ENCODE results near the gene LMCD1. TPM values are rescaled to one million over a fixed set of nuclear protein-coding genes. Genes with fewer than 3 reads are reported as not detected.

LMCD1 gene
- total and polyA plus RNA-seq, 2 of the 4 experiments (the other 2 are of a cell fraction) = 50.0 to 53.8 TPM

DNA sequence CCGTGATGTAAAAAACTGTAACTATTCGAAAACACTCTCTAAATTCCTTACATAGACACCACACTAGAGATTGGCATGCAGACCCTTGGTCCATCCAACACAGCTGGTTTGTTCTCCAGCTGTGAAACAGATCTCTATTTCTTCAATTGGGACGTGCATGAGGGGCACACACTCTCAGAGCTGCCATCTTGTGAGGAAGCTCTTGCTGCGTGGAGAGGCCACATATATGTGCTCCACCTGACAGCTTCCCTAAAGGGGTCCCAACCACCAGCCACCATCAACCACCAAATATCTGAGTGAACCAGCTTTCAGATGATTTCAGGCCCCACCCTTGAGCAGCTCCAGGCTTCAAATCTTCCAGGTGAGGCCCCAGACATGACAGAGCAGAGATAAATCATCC, 117.3 kb downstream of the LMCD1 start:
- in situ Hi-C loops (cut with MboI; ENCODE audit: low sequenced_read_pairs) (no loop called here), dilution Hi-C loops (cut with HindIII; ENCODE audit: low sequenced_read_pairs, unreplicated experiment) (no loop called here), intact Hi-C loops (cut with micrococcal nuclease) (no loop called here)
- peak overlapping the region; percentile 39; the same call in 1 of the 2 replicates for H2AK5ac ChIP-seq (ENCODE audit: low read depth, low read length)
- peak overlapping the region; percentile 63 for H3K18ac ChIP-seq (ENCODE audit: low read depth, low read length)
- no peak overlapping the region for H2AK9ac ChIP-seq (replicated peaks; ENCODE audit: low read depth, low read length, poor library complexity)
- no peak overlapping the region for H3K4me2 ChIP-seq (ENCODE audit: low read depth, low read length)
- CTCF ChIA-PET = interaction anchor here (0.5 to 0.7 kb wide), 2 partner anchors 145 to 177 kb away, joined by 3 read pairs; no protein-coding TSS in a partner anchor
- H3K14ac ChIP-seq (replicated peaks; ENCODE audit: low read depth, low read length) = peak overlapping the region; percentile 22; the same call in 1 of the 2 replicates
- H2AFZ ChIP-seq (replicated peaks; ENCODE audit: low read length, poor library complexity) = no peak overlapping the region
- WGBS, 2 experiments (ENCODE audit: extremely low coverage in 2 of 2, insufficient read length in 1 of 2) = 100% methylated on average over 1 of the region's 4 CpGs; no CpG with 5 or more reads in 1 of the 2 experiments
- peak overlapping the region in 1 of 2 experiments; percentile 20; a peak in 3 of 4 replicates for H4K8ac ChIP-seq (ENCODE audit: low read depth in 2 of 2, low read length in 2 of 2)
- no peaks in the 10 kb centered on the region for H4K20me1 ChIP-seq (ENCODE audit: insufficient read depth, low read length)
- no peak overlapping the region for H3K9ac ChIP-seq (ENCODE audit: low read depth, low read length)
- H2BK15ac ChIP-seq (ENCODE audit: low read depth, low read length) = peak overlapping the region; percentile 62; the same call in 1 of the 3 replicates
- H3K56ac ChIP-seq (ENCODE audit: extremely low read depth, insufficient read depth, low read length) = no peak overlapping the region
- BruUV-seq (replicated peaks) = no TSS peak
- POLR2A ChIA-PET (ENCODE audit: unreplicated experiment) = no interaction called here
- H2BK20ac ChIP-seq (ENCODE audit: low read depth, low read length) = peak overlapping the region; percentile 74
- H3K79me1 ChIP-seq (ENCODE audit: low read depth in 1 of 2, low read length in 2 of 2) = no peaks in the 10 kb centered on the region
- H3K36me3 ChIP-seq (ENCODE audit: control insufficient read depth, insufficient read depth, low read length) = no peaks in the 10 kb centered on the region
- DNase-seq (no peak), ATAC-seq (ENCODE audit: low read depth) (no peak)
- peak overlapping the region; percentile 61 for H2BK5ac ChIP-seq (ENCODE audit: low read depth, low read length, poor library complexity, severe bottlenecking)
- 0 out of 2 replicates have a peak, but pooled peaks cover 2% of the 10 kb centered on the region for H3K9me3 ChIP-seq (ENCODE audit: control insufficient read depth, insufficient read depth, low read length)
- no peak overlapping the region for H3K4me3 ChIP-seq (ENCODE audit: insufficient read depth, low read depth, low read length)
- TF ChIP-seq FOS (IDR thresholded peaks at IDR 0.05; ENCODE audit: low read depth, low read length) (no peak), CHD1 (IDR thresholded peaks at IDR 0.05; ENCODE audit: low read depth, low read length) (no peak), RAD21 (IDR thresholded peaks at IDR 0.05; ENCODE audit: low read length) (no peak), MAZ (IDR thresholded peaks at IDR 0.05; ENCODE audit: borderline replicate concordance, low read depth, low read length) (no peak), RFX5 (IDR thresholded peaks at IDR 0.05; ENCODE audit: low read depth, low read length) (no peak), POLR2A (IDR thresholded peaks at IDR 0.05; ENCODE audit: low read depth, low read length) (no peak), RCOR1 (IDR thresholded peaks at IDR 0.05; ENCODE audit: insufficient replicate concordance, low read length) (no peak)
- TF ChIP-seq, protein P1, sequence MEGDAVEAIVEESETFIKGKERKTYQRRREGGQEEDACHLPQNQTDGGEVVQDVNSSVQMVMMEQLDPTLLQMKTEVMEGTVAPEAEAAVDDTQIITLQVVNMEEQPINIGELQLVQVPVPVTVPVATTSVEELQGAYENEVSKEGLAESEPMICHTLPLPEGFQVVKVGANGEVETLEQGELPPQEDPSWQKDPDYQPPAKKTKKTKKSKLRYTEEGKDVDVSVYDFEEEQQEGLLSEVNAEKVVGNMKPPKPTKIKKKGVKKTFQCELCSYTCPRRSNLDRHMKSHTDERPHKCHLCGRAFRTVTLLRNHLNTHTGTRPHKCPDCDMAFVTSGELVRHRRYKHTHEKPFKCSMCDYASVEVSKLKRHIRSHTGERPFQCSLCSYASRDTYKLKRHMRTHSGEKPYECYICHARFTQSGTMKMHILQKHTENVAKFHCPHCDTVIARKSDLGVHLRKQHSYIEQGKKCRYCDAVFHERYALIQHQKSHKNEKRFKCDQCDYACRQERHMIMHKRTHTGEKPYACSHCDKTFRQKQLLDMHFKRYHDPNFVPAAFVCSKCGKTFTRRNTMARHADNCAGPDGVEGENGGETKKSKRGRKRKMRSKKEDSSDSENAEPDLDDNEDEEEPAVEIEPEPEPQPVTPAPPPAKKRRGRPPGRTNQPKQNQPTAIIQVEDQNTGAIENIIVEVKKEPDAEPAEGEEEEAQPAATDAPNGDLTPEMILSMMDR (conservative IDR thresholded peaks at IDR 0.05; ENCODE audit: low read depth, low read length) = no peak
- TF ChIP-seq, protein P2, sequence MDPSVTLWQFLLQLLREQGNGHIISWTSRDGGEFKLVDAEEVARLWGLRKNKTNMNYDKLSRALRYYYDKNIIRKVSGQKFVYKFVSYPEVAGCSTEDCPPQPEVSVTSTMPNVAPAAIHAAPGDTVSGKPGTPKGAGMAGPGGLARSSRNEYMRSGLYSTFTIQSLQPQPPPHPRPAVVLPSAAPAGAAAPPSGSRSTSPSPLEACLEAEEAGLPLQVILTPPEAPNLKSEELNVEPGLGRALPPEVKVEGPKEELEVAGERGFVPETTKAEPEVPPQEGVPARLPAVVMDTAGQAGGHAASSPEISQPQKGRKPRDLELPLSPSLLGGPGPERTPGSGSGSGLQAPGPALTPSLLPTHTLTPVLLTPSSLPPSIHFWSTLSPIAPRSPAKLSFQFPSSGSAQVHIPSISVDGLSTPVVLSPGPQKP (IDR thresholded peaks at IDR 0.05; ENCODE audit: borderline replicate concordance, low read depth, low read length) = no peak
- peaks cover 25% of the 10 kb centered on the region for H3K4me1 ChIP-seq (ENCODE audit: control insufficient read depth, insufficient read depth, low read length)
- peak overlapping the region; percentile 87 for H4K5ac ChIP-seq (ENCODE audit: low read depth, low read length)
- no peak overlapping the region for H3K23ac ChIP-seq (ENCODE audit: low read depth, low read length)
- H3K27ac ChIP-seq (ENCODE audit: insufficient read depth, low read length) = peak overlapping the region; percentile 33; the same call in 1 of the 2 replicates
- H3K4ac ChIP-seq (ENCODE audit: low read depth, low read length) = peak overlapping the region; percentile 71
- H4K91ac ChIP-seq (ENCODE audit: insufficient read depth, low read depth, low read length) = peak overlapping the region; percentile 80
- H3K9me1 ChIP-seq (ENCODE audit: insufficient read depth, low read length) = peaks cover 12% of the 10 kb centered on the region
- H3K27me3 ChIP-seq (ENCODE audit: control insufficient read depth, insufficient read depth, low read length) = no peaks in the 10 kb centered on the region
- H2BK120ac ChIP-seq (ENCODE audit: low read depth, low read length) = peak overlapping the region; percentile 82

All from IMR-90 (cell line).